Caco-2 (cell line): ENCODE data around the gene C17orf114.

Experiments
- BruUV-seq: library from RNA; stranded (reverse); fragments of 400-500 nt; replicated peaks from 2 replicates; lab custom pipeline; 2021; lab: Mats Ljungman, UMichigan
- CTCF ChIA-PET: fragments of 300-600 bp; sonication (Branson Sonifier 250); formaldehyde crosslinking; loops from one replicate; lab custom pipeline; 2022; ENCODE audit warnings: antibody characterized with exemption; lab: Charles Lee
- POLR2A ChIA-PET: fragments of 300-600 bp; sonication (Branson Sonifier 250); formaldehyde crosslinking; loops from one replicate; lab custom pipeline; 2022; ENCODE audit warnings: antibody characterized with exemption; lab: Charles Lee
- DNase-seq, 2 experiments: peaks; one replicate each; pipeline versions ENCODE4 v3.0.0 to v3.0.0-alpha.2; 2020 to 2022
- H3K27me3 ChIP-seq: replicated peaks from 2 replicates; pipeline ENCODE4 v1.6.0; 2011; ENCODE audit warnings: low read length; ENCODE audit not compliant: control insufficient read depth, insufficient read depth
- H3K36me3 ChIP-seq: 2 replicates; pipeline ENCODE4 v1.5.1; 2011; ENCODE audit warnings: low read length; ENCODE audit not compliant: control insufficient read depth, insufficient read depth
- H3K4me1 ChIP-seq: fragments of 250-450 bp; sonication (Bioruptor Pico); 2 replicates; pipeline ENCODE4 v1.5.1; 2020; ENCODE audit warnings: mild to moderate bottlenecking
- H3K4me3 ChIP-seq: 2 replicates; pipeline ENCODE4 v1.5.1; 2011; ENCODE audit warnings: low read depth, mild to moderate bottlenecking, control low read depth, low read length
- H3K9me3 ChIP-seq: fragments of 250-450 bp; sonication (Bioruptor Pico); 2 replicates; pipeline ENCODE4 v1.5.1; 2020; ENCODE audit warnings: mild to moderate bottlenecking, moderate library complexity
- H3K27ac Mint-ChIP-seq: one replicate; pipeline ENCODE4 v1.8.0; 2022; ENCODE audit warnings: mixed read lengths; ENCODE audit not compliant: unreplicated experiment
- H3K27me3 Mint-ChIP-seq: one replicate; pipeline ENCODE4 v1.8.0; 2022; ENCODE audit warnings: mixed read lengths; ENCODE audit not compliant: insufficient read depth, unreplicated experiment
- H3K36me3 Mint-ChIP-seq: one replicate; pipeline ENCODE4 v1.8.0; 2022; ENCODE audit warnings: mild to moderate bottlenecking, mixed read lengths; ENCODE audit not compliant: insufficient read depth, unreplicated experiment
- H3K4me1 Mint-ChIP-seq: one replicate; pipeline ENCODE4 v1.8.0; 2022; ENCODE audit warnings: low read depth, mixed read lengths; ENCODE audit not compliant: unreplicated experiment
- H3K4me3 Mint-ChIP-seq: one replicate; pipeline ENCODE4 v1.8.0; 2022; ENCODE audit warnings: mild to moderate bottlenecking, moderate library complexity, mixed read lengths; ENCODE audit not compliant: unreplicated experiment
- H3K9me3 Mint-ChIP-seq: one replicate; pipeline ENCODE4 v1.8.0; 2022; ENCODE audit warnings: mixed read lengths; ENCODE audit not compliant: unreplicated experiment
- CTCF ChIP-seq, 2 experiments: fragments of 200-600 bp in 1 of 2; IDR thresholded peaks; 1 replicate in 1 of 2; 2 replicates in 1 of 2; pipeline versions ENCODE4 v1.5.1 to v1.8.0; 2011 to 2022; ENCODE audit warnings: antibody characterized with exemption in 1 of 2, control low read depth in 1 of 2, inconsistent platforms in 1 of 2, low read depth in 1 of 2, low read length in 1 of 2, mild to moderate bottlenecking in 1 of 2, moderate library complexity in 1 of 2; ENCODE audit not compliant: insufficient read depth in 1 of 2, severe bottlenecking in 1 of 2, unreplicated experiment in 1 of 2
- intact Hi-C: fragments of 100-400 bp; cut with micrococcal nuclease; formaldehyde crosslinking; loops from one replicate; pipeline ENCODE4 v1.10.0; 2022; ENCODE audit not compliant: unreplicated experiment

The C17orf114 gene

GRCh38 chr17:4827399-4827798 is 25.3 kb upstream of the C17orf114 start:
- Mint-ChIP-seq H3K27me3 (no peaks in the 10 kb centered on the region), H3K36me3 (peaks cover 1% of the 10 kb centered on the region), H3K9me3 (no peaks in the 10 kb centered on the region), H3K4me3 (no peak overlapping the region), H3K4me1 (no peaks in the 10 kb centered on the region), H3K27ac (no peak overlapping the region)
- Histone ChIP-seq H3K4me1 (no peaks in the 10 kb centered on the region), H3K36me3 (no peaks in the 10 kb centered on the region), H3K4me3 (no peak overlapping the region), H3K27me3 (no peaks in the 10 kb centered on the region), H3K9me3 (no peaks in the 10 kb centered on the region)
- intact Hi-C loops = no loop called here
- ChIA-PET CTCF (no interaction called here), POLR2A (no interaction called here)
- DNase-seq = no peak
- BruUV-seq = no TSS peak
- TF ChIP-seq CTCF (IDR thresholded peaks at IDR 0.05; ENCODE audit: insufficient read depth in 1 of 2, low read depth in 1 of 2, low read length in 1 of 2, severe bottlenecking in 1 of 2, unreplicated experiment in 1 of 2) = no peak

GRCh38 chr17:4823373-4824089 is 21.4 kb upstream of the C17orf114 start:
- TF ChIP-seq CTCF (IDR thresholded peaks at IDR 0.05; ENCODE audit: insufficient read depth in 1 of 2, low read depth in 1 of 2, low read length in 1 of 2, severe bottlenecking in 1 of 2, unreplicated experiment in 1 of 2) = no peak
- Mint-ChIP-seq H3K4me3 (no peak overlapping the region), H3K27ac (no peak overlapping the region), H3K27me3 (no peaks in the 10 kb centered on the region), H3K9me3 (no peaks in the 10 kb centered on the region), H3K36me3 (peaks cover 13% of the 10 kb centered on the region), H3K4me1 (no peaks in the 10 kb centered on the region)
- Histone ChIP-seq H3K9me3 (no peaks in the 10 kb centered on the region), H3K36me3 (no peaks in the 10 kb centered on the region), H3K4me3 (no peak overlapping the region), H3K27me3 (no peaks in the 10 kb centered on the region), H3K4me1 (no peaks in the 10 kb centered on the region)
- DNase-seq = no peak
- ChIA-PET CTCF (no interaction called here), POLR2A (interaction anchor here (0.6 kb wide), 1 partner anchor 44 kb away, joined by 3 read pairs; no protein-coding TSS in a partner anchor)
- BruUV-seq = no TSS peak
- intact Hi-C loops = no loop called here

DNA sequence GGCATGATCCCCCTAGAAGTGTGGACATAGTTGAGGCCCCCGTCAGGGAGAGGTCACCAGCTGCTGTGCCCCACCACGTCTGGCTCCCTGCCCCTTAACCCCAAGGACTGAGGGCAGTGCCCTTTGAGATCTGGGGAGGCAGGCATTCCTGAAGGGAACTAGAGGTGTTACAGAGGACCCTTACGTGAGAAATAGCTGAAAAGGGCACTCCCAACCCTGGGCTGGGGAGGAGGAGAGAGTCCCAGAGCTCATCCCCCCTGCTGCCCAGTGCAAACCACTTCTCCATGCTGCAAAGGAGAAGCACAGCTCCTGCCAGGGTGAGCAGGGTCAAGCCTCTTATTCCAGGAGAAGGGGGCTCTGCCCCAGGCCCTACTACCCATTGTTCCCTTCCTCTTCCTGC is 20.7 kb upstream of the C17orf114 start:
- DNase-seq = no peak
- intact Hi-C loops = no loop called here
- Histone ChIP-seq H3K27me3 (no peaks in the 10 kb centered on the region), H3K4me3 (no peak overlapping the region), H3K9me3 (no peaks in the 10 kb centered on the region), H3K36me3 (no peaks in the 10 kb centered on the region), H3K4me1 (no peaks in the 10 kb centered on the region)
- H3K4me3 Mint-ChIP-seq = no peak overlapping the region
- H3K9me3 Mint-ChIP-seq = no peaks in the 10 kb centered on the region
- H3K36me3 Mint-ChIP-seq = peaks cover 13% of the 10 kb centered on the region
- ChIA-PET CTCF (no interaction called here), POLR2A (no interaction called here)
- TF ChIP-seq CTCF (IDR thresholded peaks at IDR 0.05; ENCODE audit: insufficient read depth in 1 of 2, low read depth in 1 of 2, low read length in 1 of 2, severe bottlenecking in 1 of 2, unreplicated experiment in 1 of 2) = no peak
- H3K4me1 Mint-ChIP-seq = no peaks in the 10 kb centered on the region
- H3K27ac Mint-ChIP-seq = no peak overlapping the region
- no TSS peak for BruUV-seq
- no peaks in the 10 kb centered on the region for H3K27me3 Mint-ChIP-seq
